PFSK-1 (cell line): ENCODE results near the gene ADCYAP1R1. TPM values are rescaled to one million over a fixed set of nuclear protein-coding genes. Genes with fewer than 3 reads are reported as not detected.

Experiments used
- FOXP2 ChIP-seq: optimal IDR thresholded peaks from 2 replicates; pipeline ENCODE3; 2011; ENCODE audit warnings: borderline replicate concordance, control low read depth, inconsistent platforms; ENCODE audit not compliant: insufficient read depth; ENCODE audit errors: extremely low read length, extremely low read depth
- POLR2AphosphoS5 ChIP-seq: IDR thresholded peaks from 2 replicates; pipeline ENCODE4 v1.6.1; 2012; ENCODE audit warnings: low read depth, mild to moderate bottlenecking, control low read depth, low read length, moderate library complexity
- SIN3A ChIP-seq: IDR thresholded peaks from 2 replicates; pipeline ENCODE4 v1.6.1; 2012; ENCODE audit warnings: mild to moderate bottlenecking, low read length, moderate library complexity, borderline replicate concordance; ENCODE audit not compliant: insufficient read depth
- TAF1 ChIP-seq: IDR thresholded peaks from 2 replicates; pipeline ENCODE4 v1.6.1; 2012; ENCODE audit warnings: low read length, control low read depth, borderline replicate concordance; ENCODE audit not compliant: insufficient read depth
- polyA plus RNA-seq: library from polyadenylated mRNA; unstranded; fragments of >200 nt; gene quantifications from one replicate; pipeline ENCODE4 v1.2.1, GENCODE V29; 2012; ENCODE audit warnings: low read depth, missing spikeins; ENCODE audit not compliant: insufficient read length
- TF ChIP-seq, protein P1 (sequence below), 2 experiments: IDR thresholded peaks; 2 replicates each; pipeline versions ENCODE4 v1.6.1 to v1.8.0; 2011 to 2012; ENCODE audit warnings: low read depth in 2 of 2, low read length in 2 of 2, control low read depth in 1 of 2, inconsistent platforms in 1 of 2, mild to moderate bottlenecking in 1 of 2, moderate library complexity in 1 of 2; ENCODE audit not compliant: insufficient read depth in 1 of 2

The ADCYAP1R1 gene
- polyA plus RNA-seq = not detected

DNA sequence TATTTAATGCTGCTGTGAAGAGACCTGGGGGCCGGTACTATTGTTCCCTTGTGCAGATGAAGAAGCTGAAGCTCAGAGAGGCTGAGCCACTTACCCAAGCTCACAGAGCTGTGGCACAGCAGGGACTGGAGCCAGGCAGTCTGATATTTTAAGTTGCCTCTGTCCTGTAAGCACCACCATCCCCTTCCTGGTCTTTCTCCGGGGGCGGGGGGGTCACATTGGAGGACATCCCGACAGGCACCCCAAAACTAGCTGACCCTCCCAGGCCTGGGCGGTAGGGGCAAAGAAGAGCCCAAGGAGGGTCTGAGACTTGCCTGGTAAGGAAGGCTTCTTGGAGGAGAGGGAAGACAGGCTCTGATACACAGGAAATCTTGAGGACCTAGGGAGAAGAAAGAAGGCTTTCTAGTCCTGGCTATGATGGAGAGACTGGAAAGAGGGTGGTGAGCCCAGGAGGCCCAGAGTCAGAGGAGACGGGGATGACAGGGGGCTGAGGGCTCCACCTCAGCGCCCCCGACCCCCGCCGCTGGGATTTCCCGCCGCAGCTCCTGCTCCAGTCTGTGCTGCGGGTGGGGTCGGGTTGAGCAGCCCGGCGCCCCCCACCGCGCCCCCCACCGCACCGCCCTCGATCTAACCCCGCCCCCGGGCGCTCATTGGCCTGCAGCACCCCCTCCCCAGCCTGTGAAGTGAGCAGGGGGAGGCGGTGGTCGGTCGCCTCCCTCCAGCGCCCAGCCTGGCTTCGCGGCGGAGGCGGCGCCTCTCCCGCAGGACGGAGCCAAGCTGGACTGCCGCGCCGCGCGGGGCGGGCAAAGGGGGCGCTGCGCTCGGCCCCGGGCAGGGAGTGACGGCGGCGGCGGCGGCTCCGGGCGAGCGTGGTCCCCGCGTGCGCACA, at the start of gene ADCYAP1R1:
TSS of gene ADCYAP1R1 (plus strand) at position 711 of the 889 bp plus-strand sequence. CDS start 10,957 bp downstream, outside the sequence.
- TF ChIP-seq SIN3A (no peak), POLR2AphosphoS5 (no peak), FOXP2 (no peak), TAF1 (no peak)
- TF ChIP-seq, protein P1, sequence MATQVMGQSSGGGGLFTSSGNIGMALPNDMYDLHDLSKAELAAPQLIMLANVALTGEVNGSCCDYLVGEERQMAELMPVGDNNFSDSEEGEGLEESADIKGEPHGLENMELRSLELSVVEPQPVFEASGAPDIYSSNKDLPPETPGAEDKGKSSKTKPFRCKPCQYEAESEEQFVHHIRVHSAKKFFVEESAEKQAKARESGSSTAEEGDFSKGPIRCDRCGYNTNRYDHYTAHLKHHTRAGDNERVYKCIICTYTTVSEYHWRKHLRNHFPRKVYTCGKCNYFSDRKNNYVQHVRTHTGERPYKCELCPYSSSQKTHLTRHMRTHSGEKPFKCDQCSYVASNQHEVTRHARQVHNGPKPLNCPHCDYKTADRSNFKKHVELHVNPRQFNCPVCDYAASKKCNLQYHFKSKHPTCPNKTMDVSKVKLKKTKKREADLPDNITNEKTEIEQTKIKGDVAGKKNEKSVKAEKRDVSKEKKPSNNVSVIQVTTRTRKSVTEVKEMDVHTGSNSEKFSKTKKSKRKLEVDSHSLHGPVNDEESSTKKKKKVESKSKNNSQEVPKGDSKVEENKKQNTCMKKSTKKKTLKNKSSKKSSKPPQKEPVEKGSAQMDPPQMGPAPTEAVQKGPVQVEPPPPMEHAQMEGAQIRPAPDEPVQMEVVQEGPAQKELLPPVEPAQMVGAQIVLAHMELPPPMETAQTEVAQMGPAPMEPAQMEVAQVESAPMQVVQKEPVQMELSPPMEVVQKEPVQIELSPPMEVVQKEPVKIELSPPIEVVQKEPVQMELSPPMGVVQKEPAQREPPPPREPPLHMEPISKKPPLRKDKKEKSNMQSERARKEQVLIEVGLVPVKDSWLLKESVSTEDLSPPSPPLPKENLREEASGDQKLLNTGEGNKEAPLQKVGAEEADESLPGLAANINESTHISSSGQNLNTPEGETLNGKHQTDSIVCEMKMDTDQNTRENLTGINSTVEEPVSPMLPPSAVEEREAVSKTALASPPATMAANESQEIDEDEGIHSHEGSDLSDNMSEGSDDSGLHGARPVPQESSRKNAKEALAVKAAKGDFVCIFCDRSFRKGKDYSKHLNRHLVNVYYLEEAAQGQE (IDR thresholded peaks at IDR 0.05; ENCODE audit: insufficient read depth in 1 of 2, low read depth in 2 of 2, low read length in 2 of 2) = no peak

DNA sequence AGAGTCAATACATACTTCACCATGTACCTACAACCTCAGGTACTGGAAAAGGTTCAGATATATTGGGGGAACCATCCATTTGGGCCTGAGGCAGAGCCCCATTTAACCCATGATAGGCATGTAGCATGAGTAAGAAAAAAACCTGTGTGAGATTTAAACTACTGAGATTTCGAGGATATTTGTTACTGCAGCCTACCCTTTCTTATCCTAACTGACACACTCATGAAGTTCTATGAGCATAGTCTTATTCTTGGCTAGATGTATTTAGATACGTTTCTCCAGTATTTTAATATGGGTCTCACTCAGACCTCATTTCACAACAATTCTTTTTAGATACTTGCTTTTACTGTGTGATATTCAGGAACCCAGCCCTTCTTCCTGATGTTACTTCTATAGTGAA, 49.0 kb upstream of the ADCYAP1R1 start:
- TF ChIP-seq, protein P1 (IDR thresholded peaks at IDR 0.05; ENCODE audit: insufficient read depth in 1 of 2, low read depth in 2 of 2, low read length in 2 of 2) = no peak
- TF ChIP-seq SIN3A (no peak), FOXP2 (no peak), POLR2AphosphoS5 (no peak), TAF1 (no peak)

DNA sequence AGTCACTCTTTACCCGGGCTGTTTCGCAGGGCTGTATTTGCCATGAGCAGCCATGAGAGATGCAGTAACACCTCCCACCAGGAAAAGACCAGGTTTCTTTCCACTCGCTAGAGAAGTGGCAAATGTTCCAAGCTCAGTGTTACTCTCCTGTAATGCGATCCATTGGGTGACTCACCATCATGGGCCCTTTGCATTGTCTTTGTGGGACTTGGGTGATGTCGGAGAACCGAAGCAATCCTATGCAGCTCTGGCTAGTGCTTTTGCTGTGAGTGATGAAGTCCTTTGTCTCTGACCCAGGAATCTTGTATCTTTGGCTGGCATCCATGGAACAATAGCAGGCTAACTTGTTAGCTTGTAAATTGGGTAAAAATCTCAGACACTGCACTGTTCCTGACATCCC, 48.4 kb upstream of the ADCYAP1R1 start:
- no peak for TF ChIP-seq TAF1
- no peak for TF ChIP-seq POLR2AphosphoS5
- TF ChIP-seq SIN3A = no peak
- TF ChIP-seq, protein P1 (IDR thresholded peaks at IDR 0.05; ENCODE audit: insufficient read depth in 1 of 2, low read depth in 2 of 2, low read length in 2 of 2) = no peak
- no peak for TF ChIP-seq FOXP2

DNA sequence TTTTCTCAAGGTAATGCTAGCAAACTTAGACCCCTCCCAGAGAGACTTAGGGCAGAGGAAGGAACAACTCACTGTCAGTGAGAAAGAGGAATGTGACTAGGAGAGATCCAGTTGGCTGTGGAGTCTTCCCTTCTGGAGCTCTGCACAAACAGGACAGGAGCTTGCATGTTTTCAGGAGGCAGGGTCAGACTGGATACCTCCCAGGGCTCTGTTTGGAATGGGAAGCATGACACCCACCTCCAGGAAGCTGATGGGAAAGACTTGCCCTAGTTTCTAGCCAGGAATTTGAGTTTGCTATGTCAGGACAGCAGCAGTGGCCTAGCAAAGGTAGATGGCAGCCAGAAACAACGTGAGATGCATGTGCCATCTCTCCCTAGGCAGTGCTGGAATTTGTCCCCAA, 47.7 kb upstream of the ADCYAP1R1 start:
- TF ChIP-seq, protein P1 (IDR thresholded peaks at IDR 0.05; ENCODE audit: insufficient read depth in 1 of 2, low read depth in 2 of 2, low read length in 2 of 2) = no peak
- TF ChIP-seq POLR2AphosphoS5 = no peak
- no peak for TF ChIP-seq TAF1
- no peak for TF ChIP-seq FOXP2
- TF ChIP-seq SIN3A = no peak

DNA sequence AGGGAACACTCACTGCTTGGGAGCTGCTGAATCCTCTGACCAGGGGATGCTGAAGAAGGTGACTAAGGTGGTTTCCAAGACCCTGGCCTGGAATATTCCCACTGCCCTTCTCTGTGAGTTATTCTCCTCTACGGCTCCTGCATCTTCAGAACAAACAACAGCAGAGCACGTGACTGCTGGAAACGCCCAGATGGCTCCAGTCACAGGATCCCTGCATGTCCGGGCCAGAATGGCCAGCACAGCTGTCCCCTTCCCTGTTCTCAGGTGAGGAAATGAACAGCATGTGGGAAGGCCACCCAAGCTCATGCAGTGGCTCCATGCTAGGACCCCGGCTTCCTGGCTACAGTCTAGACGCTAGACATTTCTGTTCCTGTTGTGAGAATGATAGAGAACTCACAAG, 45.3 kb upstream of the ADCYAP1R1 start:
- TF ChIP-seq POLR2AphosphoS5 (no peak), FOXP2 (no peak), TAF1 (no peak), SIN3A (no peak)
